ENCODE results near the gene NUP54.

The NUP54 gene

DNA sequence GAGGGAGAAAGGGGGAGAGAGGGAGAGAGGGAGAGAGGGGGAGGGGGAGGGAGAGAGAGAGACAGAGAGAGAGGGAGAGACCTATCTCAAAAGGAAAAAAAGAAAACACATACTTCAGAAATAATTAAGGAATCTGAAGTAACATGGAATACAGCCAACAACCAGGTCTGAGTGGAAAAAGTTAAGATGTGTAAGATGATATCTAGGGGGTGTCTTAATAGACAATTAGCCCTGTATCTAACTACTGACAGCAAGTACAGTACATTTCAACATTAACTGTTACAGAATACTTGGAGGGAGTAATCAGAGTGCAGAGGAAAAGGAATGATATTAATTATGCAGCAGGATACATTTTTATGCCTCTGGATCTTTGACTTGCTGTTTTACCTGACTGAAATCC is 22.4 kb downstream of the NUP54 start:
- H3K9me2 ChIP-seq (replicated peaks; ENCODE audit: insufficient read depth, low read length), result no peaks in the 10 kb centered on the region
- no peaks in the 10 kb centered on the region for H3F3A ChIP-seq (ENCODE audit: insufficient read depth, low read length)
- no peaks in the 10 kb centered on the region for H3K79me2 ChIP-seq (ENCODE audit: low read length)
- TF ChIP-seq EZH2 (optimal IDR thresholded peaks at IDR 0.05; ENCODE audit: low read depth, low read length) (no peak), EZH2phosphoT487 (IDR thresholded peaks at IDR 0.05; ENCODE audit: low read length) (no peak)
- TF ChIP-seq, protein P1, sequence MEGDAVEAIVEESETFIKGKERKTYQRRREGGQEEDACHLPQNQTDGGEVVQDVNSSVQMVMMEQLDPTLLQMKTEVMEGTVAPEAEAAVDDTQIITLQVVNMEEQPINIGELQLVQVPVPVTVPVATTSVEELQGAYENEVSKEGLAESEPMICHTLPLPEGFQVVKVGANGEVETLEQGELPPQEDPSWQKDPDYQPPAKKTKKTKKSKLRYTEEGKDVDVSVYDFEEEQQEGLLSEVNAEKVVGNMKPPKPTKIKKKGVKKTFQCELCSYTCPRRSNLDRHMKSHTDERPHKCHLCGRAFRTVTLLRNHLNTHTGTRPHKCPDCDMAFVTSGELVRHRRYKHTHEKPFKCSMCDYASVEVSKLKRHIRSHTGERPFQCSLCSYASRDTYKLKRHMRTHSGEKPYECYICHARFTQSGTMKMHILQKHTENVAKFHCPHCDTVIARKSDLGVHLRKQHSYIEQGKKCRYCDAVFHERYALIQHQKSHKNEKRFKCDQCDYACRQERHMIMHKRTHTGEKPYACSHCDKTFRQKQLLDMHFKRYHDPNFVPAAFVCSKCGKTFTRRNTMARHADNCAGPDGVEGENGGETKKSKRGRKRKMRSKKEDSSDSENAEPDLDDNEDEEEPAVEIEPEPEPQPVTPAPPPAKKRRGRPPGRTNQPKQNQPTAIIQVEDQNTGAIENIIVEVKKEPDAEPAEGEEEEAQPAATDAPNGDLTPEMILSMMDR (IDR thresholded peaks at IDR 0.05; ENCODE audit: low read length), result no peak
- no peaks in the 10 kb centered on the region for H3K9me3 ChIP-seq (replicated peaks; ENCODE audit: insufficient read depth, low read length)
- H3K4me1 ChIP-seq (ENCODE audit: low read length), result no peaks in the 10 kb centered on the region
- no peak overlapping the region for H3K9ac ChIP-seq (ENCODE audit: low read length)
- no peaks in the 10 kb centered on the region for H3K27me3 ChIP-seq (replicated peaks; ENCODE audit: insufficient read depth, low read length)
- H3K4me3 ChIP-seq (ENCODE audit: low read length), result no peak overlapping the region
- no peaks in the 10 kb centered on the region for H4K20me1 ChIP-seq (ENCODE audit: insufficient read depth, low read length)
- no peak for DNase-seq
- no peak overlapping the region for H2AFZ ChIP-seq (ENCODE audit: low read length)
- H3K36me3 ChIP-seq (replicated peaks; ENCODE audit: insufficient read depth, low read length), result no peaks in the 10 kb centered on the region; the same call in 1 of the 2 replicates
- no peak overlapping the region for H3K27ac ChIP-seq (ENCODE audit: low read length)
- no peak overlapping the region for H3K4me2 ChIP-seq (ENCODE audit: low read depth, low read length)

DNA sequence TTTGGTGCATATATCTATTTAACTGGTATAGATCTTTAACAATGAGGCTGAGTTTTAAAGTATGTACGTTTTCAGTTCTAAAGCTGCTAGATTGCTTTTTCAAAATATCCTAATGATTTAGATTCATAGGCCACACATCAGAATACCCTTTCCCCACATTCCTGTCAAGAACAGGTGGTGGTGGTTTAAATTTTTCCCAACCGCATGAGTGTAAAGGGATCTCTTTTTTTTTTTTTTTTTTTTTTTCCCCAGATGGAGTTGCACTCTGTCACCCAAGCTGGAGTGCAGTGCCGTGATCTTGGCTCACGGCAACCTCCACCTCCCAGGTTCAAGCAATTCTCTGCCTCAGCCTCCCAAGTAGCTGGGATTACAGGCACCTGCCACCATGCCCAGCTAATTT is 28.0 kb downstream of the NUP54 start:
- DNase-seq, result no peak
- Histone ChIP-seq H3K27ac (ENCODE audit: low read length) (no peak overlapping the region), H4K20me1 (ENCODE audit: insufficient read depth, low read length) (no peaks in the 10 kb centered on the region), H3F3A (ENCODE audit: insufficient read depth, low read length) (no peaks in the 10 kb centered on the region), H3K4me1 (ENCODE audit: low read length) (no peaks in the 10 kb centered on the region), H3K27me3 (replicated peaks; ENCODE audit: insufficient read depth, low read length) (no peaks in the 10 kb centered on the region), H3K9me2 (replicated peaks; ENCODE audit: insufficient read depth, low read length) (no peaks in the 10 kb centered on the region), H3K9ac (ENCODE audit: low read length) (no peak overlapping the region), H3K9me3 (replicated peaks; ENCODE audit: insufficient read depth, low read length) (no peaks in the 10 kb centered on the region), H3K79me2 (ENCODE audit: low read length) (no peaks in the 10 kb centered on the region), H3K4me3 (ENCODE audit: low read length) (no peak overlapping the region), H3K36me3 (replicated peaks; ENCODE audit: insufficient read depth, low read length) (peaks cover 13% of the 10 kb centered on the region), H3K4me2 (ENCODE audit: low read depth, low read length) (no peak overlapping the region), H2AFZ (ENCODE audit: low read length) (no peak overlapping the region)
- TF ChIP-seq EZH2 (optimal IDR thresholded peaks at IDR 0.05; ENCODE audit: low read depth, low read length) (no peak), EZH2phosphoT487 (IDR thresholded peaks at IDR 0.05; ENCODE audit: low read length) (no peak)
- TF ChIP-seq, protein P1 (IDR thresholded peaks at IDR 0.05; ENCODE audit: low read length), result no peak

DNA sequence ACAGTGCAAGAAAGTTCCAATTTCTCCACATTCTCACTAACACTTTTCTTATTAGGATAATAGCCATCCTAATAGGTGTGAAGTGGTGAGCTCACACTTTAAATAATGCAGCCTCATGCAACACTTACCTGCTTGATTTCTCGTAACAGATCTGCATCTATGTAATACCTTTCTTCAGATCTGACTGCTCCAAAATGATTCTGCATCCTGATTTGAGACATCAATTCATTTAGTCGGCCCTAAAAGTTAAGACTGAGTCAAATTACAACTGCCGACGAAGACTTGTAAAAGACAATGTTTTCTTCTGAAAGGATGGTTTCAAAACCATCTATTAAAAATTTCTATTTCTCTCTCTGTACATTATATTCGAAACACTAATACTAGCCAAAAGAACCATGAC is 30.7 kb downstream of the NUP54 start:
- H3K4me1 ChIP-seq (ENCODE audit: low read length), result no peaks in the 10 kb centered on the region
- DNase-seq, result no peak
- H3K79me2 ChIP-seq (ENCODE audit: low read length), result no peaks in the 10 kb centered on the region
- no peak overlapping the region for H3K4me3 ChIP-seq (ENCODE audit: low read length)
- no peaks in the 10 kb centered on the region for H3F3A ChIP-seq (ENCODE audit: insufficient read depth, low read length)
- no peak overlapping the region for H2AFZ ChIP-seq (ENCODE audit: low read length)
- TF ChIP-seq EZH2phosphoT487 (IDR thresholded peaks at IDR 0.05; ENCODE audit: low read length) (no peak), EZH2 (optimal IDR thresholded peaks at IDR 0.05; ENCODE audit: low read depth, low read length) (no peak)
- TF ChIP-seq, protein P1 (IDR thresholded peaks at IDR 0.05; ENCODE audit: low read length), result no peak
- H3K9me3 ChIP-seq (replicated peaks; ENCODE audit: insufficient read depth, low read length), result no peaks in the 10 kb centered on the region
- H3K4me2 ChIP-seq (ENCODE audit: low read depth, low read length), result no peak overlapping the region
- H3K36me3 ChIP-seq (replicated peaks; ENCODE audit: insufficient read depth, low read length), result peaks cover 16% of the 10 kb centered on the region; the same call in 1 of the 2 replicates
- H4K20me1 ChIP-seq (ENCODE audit: insufficient read depth, low read length), result no peaks in the 10 kb centered on the region
- no peak overlapping the region for H3K9ac ChIP-seq (ENCODE audit: low read length)
- no peak overlapping the region for H3K27ac ChIP-seq (ENCODE audit: low read length)
- H3K9me2 ChIP-seq (replicated peaks; ENCODE audit: insufficient read depth, low read length), result no peaks in the 10 kb centered on the region
- H3K27me3 ChIP-seq (replicated peaks; ENCODE audit: insufficient read depth, low read length), result no peaks in the 10 kb centered on the region
